Left renal pelvis (tissue), 4 donors: Measurements from ENCODE around the gene CSNK1G1. TPM values are rescaled to one million over a fixed set of nuclear protein-coding genes. Genes with fewer than 3 reads are reported as not detected.
"Not testable (repeated sequence)": the region's sequence is repeated elsewhere in the genome, so short reads cannot be mapped to it uniquely, and the experiment has no call there.

Source experiments
- DNase-seq, 4 donors: peaks; one replicate each; pipeline ENCODE4 v3.0.0-alpha.2; 2013; ENCODE audit warnings: low read depth in 4 of 4, low spot score in 3 of 4
- polyA plus RNA-seq, 4 donors: library from polyadenylated mRNA; unstranded; fragments of 120-200 nt; gene quantifications; one replicate each; pipeline ENCODE4 v1.2.1, GENCODE V29; 2013; ENCODE audit not compliant: insufficient read length in 4 of 4

CSNK1G1 gene
- polyA plus RNA-seq: 10 to 100 TPM; 12.8 to 23.5 (median 21.5) TPM

DNA sequence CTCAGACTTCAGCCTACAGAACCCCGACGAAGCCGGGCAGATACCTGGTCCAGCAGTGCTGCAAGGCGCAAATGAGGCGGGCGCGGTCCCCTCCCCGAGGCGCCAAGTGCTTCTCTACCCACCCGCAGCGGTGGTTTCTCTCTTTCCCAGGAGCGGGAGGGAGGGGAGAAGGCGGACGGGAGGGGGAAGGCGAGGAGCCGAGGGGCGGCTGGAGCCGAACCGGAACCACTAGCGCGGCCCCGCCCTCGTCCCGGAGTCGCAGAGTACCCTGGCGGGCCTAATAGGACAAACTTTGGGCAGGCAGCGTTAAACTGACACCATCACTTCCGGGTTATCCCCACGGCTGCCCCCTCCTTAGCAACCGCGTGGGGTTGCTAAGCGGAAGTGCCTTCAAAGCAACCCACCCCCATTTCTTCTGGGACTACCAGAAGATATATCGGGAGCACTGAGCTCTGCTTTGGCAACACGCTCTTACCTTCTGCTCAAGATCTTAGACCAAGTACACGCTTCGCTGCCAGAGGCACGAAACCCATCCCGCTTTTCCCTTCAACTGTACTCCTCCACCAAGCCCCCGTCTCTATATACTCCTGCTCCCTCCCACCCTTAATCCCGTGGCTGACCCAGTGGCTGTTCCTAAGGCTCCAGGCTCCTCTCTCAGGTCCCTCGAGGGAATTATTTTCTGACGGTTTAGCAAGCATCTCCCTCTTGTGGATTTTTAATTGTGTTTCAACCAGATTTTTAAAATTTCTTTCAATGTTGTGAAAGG lies at the start of gene CSNK1G1:
Gene CSNK1G1 (minus strand): TSS at position 230 of the 766 bp plus-strand sequence. CDS start 55,674 bp downstream, outside the sequence.
- DNase-seq: peak; percentile 93 to 97 (median 96)

DNA sequence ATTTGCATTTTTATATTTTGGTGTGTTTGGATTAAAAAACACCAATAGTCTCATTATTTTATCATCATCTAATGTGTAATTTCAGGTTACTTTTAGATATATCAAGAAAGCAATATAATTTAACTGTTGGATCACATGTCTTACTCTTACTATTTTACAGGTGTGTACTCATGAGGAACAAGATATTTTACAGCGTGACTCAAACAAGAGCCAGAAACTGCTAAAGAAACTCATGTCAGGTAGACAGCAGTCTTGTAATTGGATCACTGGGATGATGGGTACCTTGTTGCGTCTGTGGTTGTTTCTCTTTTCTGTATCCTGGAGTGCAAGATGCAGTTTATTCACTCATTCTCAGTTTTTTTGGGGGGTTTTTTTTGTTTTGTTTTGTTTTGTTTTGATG lies 44.6 kb upstream of the CSNK1G1 start:
- DNase-seq: no peak

DNA sequence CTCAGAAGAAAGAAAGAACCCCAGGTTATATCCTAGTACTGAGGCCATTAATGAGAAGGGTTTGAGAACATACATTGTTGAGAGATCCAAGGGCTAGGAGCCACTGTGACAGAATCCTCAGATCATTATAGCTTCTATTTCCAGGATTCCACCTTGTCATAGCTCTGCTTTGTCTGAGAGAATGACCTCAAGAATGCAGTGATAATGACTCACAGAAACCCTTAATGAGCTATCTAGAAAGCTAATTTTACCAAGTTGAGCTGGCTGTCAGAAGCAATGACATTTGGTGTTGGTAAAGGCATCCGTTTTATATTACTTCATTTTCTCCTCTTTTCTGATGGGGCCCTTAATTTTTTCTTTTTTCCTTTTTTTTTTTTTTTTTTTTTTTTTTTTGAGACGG lies 42.6 kb upstream of the CSNK1G1 start:
- DNase-seq: no peak

DNA sequence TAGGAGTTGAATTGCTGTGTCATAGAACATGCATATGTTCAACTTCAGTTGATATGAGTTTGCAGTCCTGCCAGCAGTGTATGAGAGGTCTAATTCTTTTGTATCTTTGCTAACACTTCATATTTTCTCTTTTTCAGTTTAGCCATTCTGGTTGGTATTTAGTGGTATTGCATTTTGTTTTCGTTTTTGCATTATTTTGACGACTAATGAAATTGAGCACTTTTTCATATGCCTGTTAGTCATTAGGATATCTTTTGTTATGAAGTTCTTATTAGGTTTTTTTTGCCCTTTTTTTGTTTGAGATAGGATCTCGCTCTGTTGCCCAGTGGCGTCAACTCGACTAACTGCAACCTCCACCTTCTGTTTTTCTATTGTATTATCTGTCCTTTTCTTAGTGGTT lies 40.8 kb upstream of the CSNK1G1 start:
- DNase-seq: no peak

DNA sequence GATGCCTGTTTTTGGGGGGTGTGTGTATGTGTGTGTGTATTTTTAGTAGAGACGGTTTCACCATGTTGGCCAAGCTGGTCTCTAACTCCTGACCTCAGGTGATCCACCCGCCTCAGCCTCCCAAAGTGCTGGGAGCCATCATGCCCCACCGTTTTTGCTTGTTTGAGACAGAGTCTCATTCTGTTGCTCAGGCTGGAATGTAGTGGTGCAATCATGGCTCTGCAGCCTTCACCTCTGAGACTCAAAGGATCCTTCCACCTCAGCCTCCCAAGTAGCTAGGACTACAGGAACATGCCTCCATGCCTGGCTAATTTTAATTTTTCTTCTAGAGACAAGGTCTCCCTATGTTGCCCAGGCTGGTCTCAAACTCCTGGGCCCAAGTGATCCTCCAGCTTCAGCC lies 36.5 kb upstream of the CSNK1G1 start:
- DNase-seq: not testable (repeated sequence)

DNA sequence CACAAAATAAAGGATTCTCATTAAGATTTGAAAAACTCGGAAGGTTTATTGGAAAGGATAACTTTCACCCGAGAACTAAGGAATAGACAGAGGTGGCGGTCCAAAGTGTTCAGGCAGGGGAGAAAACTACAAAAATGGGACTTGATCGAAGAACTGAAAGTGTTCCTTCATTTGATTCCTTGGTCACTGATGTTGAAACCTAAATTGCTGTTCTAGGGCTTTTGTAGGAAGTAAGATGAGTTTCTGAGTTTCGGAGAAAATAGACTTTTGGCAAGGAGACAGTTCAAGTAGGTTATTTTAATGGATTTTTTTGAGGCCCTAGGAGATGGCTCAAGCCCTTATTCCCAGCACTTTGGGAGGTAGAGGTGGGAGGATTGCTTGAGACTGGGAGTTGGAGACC lies 33.1 kb upstream of the CSNK1G1 start:
- DNase-seq: no peak

DNA sequence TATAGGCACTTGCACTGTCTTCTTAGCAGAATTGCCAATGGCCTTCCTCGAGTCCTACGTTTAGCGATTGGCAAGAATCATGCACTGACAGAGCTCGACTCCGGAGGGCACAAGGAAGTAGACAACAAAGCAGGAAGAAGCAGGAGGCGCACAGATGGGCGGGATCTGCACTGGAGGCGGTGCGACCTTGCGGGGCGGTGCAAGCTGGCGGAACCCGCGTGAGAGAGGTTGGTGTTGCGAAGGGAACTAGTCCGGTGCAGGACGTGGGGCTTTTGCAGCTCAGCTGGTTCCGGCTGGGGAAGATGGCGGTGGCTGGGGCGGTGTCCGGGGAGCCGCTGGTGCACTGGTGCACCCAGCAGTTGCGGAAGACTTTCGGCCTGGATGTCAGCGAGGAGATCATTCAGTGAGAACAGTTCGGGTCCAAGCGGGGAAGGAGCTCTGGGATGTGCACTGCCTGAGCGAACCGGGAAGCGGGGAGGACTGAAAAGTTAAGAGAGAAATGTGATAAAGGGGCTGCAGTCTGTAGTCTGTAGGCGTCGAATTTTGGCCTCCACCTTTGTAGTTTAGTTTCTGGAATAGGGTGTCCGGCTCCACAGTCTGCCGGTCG lies 31.7 kb upstream of the CSNK1G1 start, which contains the start of gene TRIP4:
Gene TRIP4 (plus strand): TSS at position 275 of the 607 bp plus-strand sequence. CDS start 28 bp downstream, at position 303.
- DNase-seq: peak; percentile 81 to 89 (median 82)

DNA sequence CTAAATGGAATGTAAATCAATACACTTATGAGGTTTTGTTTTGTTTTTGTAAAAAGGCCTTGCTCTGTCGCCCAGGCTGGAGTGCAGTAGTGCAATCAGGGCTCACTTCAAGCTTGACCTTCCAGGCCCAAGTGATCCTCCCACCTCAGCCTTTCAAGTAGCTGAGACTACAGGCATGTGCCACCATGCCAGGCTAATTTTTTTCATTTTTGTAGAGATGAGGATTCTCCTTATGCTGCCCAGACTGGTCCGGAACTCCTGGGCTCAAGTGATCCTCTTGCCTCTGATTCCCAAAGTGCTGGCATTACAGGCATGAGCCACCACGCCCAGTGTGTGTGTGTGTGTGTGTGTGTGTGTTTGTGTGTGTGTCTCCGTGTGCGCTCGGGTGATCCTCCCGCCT lies 30.3 kb upstream of the CSNK1G1 start:
- DNase-seq: no peak

DNA sequence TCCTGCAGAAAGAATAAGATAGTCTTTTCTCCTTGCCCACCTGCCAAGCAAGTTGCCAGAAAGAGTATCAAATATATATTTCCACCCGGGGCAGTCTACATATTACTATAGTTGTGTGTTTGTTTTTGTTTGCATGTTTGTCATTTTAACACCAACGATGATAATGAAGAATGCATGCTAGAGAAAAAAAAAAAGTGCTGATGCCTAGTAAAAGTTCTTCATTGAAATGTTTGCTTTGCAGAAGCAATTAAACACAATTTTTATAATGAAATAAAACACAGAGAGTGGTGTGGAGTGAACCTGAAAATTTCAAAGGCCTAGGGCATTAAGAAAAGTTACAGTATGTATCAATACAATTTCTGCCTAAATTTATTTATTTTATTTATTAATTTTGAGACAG lies 27.8 kb upstream of the CSNK1G1 start:
- DNase-seq: no peak

DNA sequence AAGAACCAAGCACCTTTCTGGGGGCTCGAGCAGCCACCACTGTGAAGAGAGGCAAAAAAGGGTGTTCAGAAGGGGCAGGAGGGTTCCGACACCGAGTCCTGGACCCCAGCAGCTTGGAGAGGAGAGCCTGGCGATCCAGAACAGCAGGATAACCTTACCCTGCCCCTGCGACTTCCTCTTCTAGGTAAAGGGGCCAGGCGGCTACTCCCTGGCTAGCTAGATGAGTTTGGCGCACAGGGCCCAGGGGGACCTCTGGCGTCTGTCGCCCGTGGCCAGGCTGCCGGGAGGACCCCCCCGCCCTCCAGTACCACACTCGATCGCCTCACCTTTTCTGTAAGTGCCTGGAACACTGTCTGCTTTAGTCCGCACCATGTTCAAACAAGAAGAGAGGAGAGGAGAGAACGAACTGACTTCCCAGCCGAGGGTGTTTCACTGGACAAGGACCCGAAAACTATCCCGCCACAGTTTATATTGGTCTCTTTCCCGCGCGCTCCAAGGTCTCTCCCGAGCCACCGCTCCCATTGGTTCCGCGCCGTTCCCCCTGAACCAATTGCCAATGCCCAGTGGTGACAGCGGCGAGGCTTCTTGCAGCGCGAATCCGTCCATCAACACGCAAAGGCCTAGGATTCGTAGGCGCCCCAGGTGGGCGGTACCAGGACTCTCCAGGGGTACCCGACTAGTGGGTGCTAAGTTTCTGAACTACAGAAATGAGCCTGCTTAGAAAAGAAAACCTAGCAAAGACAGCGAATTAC lies 25.2 kb upstream of the CSNK1G1 start, which contains the start of gene PCLAF:
Gene PCLAF (minus strand): TSS at position 442 of the 752 bp plus-strand sequence. CDS start 70 bp downstream, at position 372.
- peak; percentile 80 to 94 (median 88) for DNase-seq

DNA sequence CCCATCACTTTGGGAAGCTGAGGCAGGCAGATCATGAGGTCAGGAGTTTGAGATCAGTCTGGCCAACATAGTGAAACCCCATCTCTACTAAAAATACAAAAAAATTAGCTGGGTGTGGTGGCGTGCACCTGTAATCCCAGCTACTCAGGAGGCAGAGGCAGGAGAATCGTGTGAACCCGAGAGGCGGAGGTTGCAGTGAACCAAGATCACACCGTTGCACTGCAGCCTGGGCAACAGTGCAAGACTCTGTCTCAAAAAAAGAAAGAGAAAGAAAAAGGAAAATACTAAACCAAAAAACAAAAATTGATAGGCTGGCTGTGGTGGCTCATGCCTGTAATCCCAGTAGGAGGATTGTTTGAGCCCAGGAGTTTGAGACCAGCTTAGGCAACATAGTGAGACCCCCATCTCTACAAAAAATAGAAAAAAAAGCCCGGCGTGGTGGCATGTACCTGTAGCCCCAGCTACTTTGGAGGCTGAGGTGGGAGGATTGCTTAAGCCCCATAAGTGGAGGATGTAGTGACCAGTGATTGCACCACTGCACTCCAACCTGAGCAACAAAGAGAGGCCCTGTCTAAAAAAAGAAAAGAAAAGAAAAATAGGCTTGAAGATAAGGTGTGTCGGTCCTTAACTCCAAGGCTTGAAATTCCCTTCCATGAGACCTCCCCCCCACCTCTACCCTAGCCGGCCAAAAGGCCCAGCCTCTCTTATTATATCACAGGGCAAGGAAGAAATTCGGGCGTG lies 24.3 kb upstream of the CSNK1G1 start:
- not testable (repeated sequence) for DNase-seq

DNA sequence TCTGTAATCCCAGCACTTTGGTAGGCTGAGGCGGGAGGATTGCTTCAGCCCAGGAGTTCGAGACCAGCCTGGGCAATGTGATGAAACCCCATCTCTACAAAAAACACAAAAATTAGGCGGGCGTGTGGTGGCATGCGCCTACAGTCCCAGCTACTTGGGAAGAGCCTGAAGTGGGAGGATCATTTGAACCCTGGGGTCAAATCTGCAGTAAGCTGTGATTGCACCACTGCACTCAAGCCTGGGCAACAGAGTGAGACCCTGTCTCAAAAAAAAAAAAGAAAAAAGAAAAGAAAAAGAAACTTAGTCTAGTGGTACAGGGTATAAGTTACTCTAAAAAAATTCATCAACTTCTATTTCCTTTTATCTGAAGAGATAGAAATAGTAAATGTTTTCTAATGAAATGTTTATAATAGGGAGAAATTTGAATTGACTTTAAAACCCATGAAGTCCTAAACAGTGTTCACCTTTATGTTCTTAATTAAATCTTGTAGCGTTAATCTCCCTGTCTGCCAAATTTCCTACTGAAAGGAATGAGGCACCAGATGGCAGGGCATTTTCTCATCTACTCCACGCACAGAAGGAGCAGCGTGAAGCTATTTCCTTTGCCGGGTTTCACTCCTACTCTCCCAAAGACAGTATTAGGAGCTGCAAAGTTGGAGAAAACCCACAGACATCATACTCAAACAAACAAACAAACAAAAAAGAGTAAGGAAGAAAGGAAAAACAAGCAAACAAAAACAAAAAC lies 23.4 kb upstream of the CSNK1G1 start:
- DNase-seq: no peak

DNA sequence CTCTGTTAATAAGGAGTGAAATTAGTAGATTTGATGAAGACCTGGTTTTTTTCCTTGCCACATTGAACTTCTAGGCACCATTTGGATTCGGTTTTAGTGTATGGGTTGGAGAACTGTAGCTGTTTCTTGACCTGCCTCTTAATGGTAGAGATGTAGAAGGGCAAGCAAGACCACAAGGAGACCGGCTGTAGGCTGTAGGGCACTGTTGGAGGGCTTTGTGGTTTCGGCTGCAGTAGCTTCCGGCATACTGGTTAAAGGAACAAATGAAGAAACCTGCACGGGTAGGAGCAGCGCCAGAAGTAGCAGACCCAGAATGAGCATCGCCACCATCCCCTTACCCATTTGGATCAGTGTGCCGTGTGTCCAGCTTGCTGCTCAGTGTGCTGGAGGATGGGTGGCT lies 17.4 kb upstream of the CSNK1G1 start:
- no peak for DNase-seq

DNA sequence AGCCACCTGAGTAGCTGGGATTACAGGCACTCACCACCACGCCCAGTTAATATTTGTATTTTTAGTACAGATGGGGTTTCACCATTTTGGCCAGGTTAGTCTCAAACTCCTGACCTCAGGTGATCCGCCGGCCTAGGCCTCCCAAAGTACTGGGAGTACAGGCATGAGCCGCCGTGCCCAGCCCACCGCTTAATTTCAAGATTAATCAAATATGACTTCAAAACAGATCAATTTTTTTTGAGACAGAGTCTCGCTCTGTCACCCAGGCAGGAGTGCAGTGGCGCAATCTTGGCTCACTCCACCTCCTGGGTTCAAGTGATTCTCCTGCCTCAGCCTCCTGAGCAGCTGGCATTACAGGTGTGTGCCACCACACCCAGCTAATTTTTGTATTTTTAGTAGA lies 15.4 kb upstream of the CSNK1G1 start:
- not testable (repeated sequence) for DNase-seq

DNA sequence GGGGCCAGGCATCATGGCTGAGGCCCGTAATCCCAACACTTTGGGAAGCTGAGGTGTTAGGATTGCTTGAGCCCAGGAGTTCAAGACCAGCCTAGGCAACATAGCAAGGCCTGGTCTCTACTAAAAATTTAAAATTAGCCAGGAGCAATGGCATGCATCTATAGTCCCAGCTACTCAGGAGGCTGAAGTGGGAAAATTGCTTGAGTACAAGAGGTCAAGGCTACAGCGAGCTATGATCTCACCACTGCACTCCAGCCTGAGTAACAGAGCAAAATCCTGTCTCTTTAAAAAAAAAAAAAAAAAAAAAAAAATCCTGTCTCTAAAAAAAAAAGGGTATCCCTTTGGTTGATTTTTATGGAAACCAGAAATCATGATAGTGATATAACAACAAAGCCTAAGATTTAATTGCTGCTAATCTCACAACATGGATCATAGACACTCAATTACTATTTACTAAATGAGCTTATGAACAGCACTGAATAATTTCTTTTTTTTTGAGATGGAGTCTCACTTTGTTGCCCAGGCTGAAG lies 13.2 kb upstream of the CSNK1G1 start:
- DNase-seq: no peak

DNA sequence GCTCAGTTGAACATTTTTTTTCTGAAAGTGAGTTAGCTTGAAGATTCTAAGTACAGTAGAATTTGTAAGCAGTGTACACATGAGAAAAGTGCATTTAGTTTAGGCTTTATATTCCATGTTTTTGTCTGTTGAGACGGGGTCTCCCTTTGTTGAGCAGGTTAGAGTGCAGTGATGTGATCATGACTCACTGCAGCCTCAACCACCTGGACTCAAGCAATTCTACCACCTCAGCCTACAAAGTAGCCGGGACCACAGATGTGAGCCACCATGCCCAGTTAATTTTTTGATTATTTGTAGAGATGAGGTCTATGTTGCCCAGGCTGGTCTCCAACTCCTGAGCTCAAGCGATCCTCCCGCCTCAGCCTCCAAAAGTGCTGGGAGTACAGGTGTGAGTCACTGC lies 5.3 kb upstream of the CSNK1G1 start:
- DNase-seq: no peak

DNA sequence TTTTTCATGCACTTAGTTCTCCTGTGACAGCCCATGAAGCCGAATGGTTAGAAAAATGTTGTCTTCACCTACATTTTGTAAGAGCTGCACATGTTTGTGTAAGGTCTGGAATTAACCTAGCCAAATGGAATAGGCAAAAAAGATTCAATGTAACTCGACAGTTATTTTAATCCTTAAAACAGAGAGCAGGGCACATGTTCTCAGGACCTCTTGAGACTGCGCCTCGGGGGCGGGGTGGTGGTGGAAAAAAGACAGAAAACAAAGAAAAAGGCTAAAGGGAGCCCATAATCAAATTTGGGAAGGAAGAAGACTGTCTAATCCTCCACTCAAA lies 702 bp upstream of the CSNK1G1 start:
- no peak for DNase-seq

DNA sequence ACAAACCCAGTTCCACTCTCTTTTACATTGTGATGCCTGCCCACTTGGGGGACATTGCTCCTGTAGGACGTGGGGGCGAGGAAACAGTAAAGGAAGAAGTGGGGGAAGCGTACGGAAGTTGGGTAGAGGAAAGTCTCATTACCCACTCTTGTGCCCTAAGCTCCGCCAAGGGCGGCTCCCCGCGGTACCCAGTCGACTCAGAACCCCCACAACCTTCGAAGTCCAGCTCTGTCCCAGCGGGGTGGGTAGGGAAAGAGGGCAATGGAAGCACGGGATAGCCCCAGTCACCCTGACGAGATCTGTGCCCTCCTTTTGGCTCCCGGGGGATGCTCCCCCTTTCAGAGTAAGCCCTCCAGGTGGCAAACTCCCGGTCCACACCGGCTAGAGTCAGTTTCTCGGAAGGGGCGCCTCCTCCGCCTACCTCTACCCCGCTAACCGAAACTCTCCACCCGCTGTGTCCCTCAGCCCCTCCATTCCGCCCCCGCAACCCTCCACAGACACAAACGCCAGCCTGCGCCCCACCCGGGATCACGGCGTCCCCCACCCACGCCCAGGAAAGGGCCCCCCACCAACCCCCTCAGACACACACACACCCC lies 527 bp downstream of the CSNK1G1 start:
- peak in 3 of 4 donors; percentile 8 to 18 (median 15) for DNase-seq

DNA sequence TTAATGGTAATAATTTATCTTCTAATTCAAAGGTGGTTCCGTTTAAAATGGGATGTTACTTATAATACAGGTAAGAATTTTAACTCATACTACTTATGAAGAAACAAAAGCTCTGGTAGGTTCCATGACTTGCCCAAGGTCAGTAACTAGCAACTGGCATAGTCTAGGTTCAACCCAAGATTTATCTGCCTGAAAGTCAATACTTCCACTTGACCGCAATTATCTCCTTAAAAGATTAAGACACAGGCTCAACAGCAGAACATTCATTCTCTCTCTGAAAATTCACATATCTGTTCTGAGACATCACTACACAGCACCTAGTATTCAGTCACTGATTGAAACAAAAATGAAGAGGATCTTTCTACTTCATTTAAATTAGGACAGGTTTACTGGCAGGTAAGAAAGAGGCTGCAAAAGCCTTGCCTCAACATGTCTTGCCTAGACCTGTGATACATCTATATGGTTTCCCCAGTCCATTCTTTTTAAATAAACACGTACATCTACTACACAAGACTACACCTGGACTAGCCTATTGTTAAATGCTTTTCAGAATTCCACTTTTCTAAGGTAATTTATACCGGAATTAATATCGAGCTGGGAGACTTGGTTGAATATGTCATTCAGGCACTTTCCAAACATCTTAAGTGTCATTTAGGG lies 1.2 kb downstream of the CSNK1G1 start:
- DNase-seq: peak in 1 of 4 donors; percentile 0
